ENCODE measurements around the gene LMO7.

Gene LMO7

GRCh38 chr13:75806117-75806516 is 170.0 kb downstream of the LMO7 start:
- no peak for DNase-seq

GRCh38 chr13:75811361-75811760 is 175.2 kb downstream of the LMO7 start:
- DNase-seq: no peak

GRCh38 chr13:75811841-75812240 is 175.7 kb downstream of the LMO7 start:
- no peak for DNase-seq

GRCh38 chr13:75812751-75813181 is 176.6 kb downstream of the LMO7 start:
- no peak for DNase-seq

GRCh38 chr13:75813323-75813722 is 177.2 kb downstream of the LMO7 start:
- no peak for DNase-seq

- DNase-seq: no peak
These were observed 182.2 kb downstream of the LMO7 start for GRCh38 chr13:75818179-75818967.

- DNase-seq: no peak
These were observed 182.8 kb downstream of the LMO7 start for GRCh38 chr13:75818968-75819225.

GRCh38 chr13:75825161-75825560 is 189.0 kb downstream of the LMO7 start:
- no peak for DNase-seq

- no peak for DNase-seq
These were observed 189.5 kb downstream of the LMO7 start for GRCh38 chr13:75825594-75825993.

GRCh38 chr13:75826391-75826790 is 190.3 kb downstream of the LMO7 start:
- DNase-seq: no peak

GRCh38 chr13:75829830-75830229 is 193.7 kb downstream of the LMO7 start:
- DNase-seq: no peak

GRCh38 chr13:75830842-75831241 is 194.7 kb downstream of the LMO7 start:
- no peak for DNase-seq

- DNase-seq: no peak
These were observed 195.3 kb downstream of the LMO7 start for GRCh38 chr13:75831389-75831788.

GRCh38 chr13:75832812-75833211 is 196.7 kb downstream of the LMO7 start:
- no peak for DNase-seq

- no peak for DNase-seq
These were observed 200.3 kb downstream of the LMO7 start for GRCh38 chr13:75836441-75836840.

GRCh38 chr13:75838366-75839005 is 202.4 kb downstream of the LMO7 start:
- DNase-seq: no peak

- DNase-seq: no peak
These were observed 203.3 kb downstream of the LMO7 start for GRCh38 chr13:75839406-75839805.

GRCh38 chr13:75841905-75842304 is 205.8 kb downstream of the LMO7 start:
- DNase-seq: peak in 2 of 6 experiments; percentile 21 to 25

- DNase-seq: no peak
These were observed 206.9 kb downstream of the LMO7 start for GRCh38 chr13:75843074-75843473.

GRCh38 chr13:75843991-75844390 is 207.9 kb downstream of the LMO7 start:
- DNase-seq: no peak

GRCh38 chr13:75847588-75847987 is 211.5 kb downstream of the LMO7 start:
- DNase-seq: no peak

- DNase-seq: no peak
These were observed 214.8 kb downstream of the LMO7 start for GRCh38 chr13:75850916-75851315.

GRCh38 chr13:75855216-75855615 is 219.1 kb downstream of the LMO7 start:
- DNase-seq: no peak

- no peak for DNase-seq
These were observed 219.7 kb downstream of the LMO7 start for GRCh38 chr13:75855847-75856246.

- DNase-seq: no peak
These were observed 221.2 kb downstream of the LMO7 start for GRCh38 chr13:75857291-75857690.
